GM12873 (cell line): ENCODE results near the gene ABHD6.

ENCODE experiments used
- CTCF ChIP-seq: IDR thresholded peaks from 2 replicates; pipeline ENCODE4 v1.5.1; 2012; ENCODE audit warnings: low read depth, mild to moderate bottlenecking, moderate library complexity, low read length, control low read depth; ENCODE audit not compliant: insufficient read depth; ENCODE audit errors: missing control alignments

The ABHD6 gene

DNA sequence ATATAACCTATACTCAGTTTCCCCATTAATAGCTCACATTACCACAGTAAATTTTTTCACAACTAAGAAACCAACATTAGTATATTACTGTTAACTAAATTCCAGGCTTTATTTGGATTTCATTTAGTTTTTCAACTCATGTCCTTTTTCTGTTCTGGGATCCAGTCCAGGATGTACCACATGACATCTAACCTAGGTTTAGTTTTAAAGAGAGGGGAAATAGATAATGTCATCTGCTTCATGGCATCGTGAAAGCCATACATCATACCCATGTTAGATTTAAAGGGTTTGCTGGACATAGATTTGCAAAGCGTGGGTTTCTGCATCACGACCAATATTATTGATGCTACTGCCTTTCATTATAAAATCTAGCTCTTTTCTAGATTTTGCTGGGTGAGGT lies 35.3 kb downstream of the ABHD6 start:
- no peak for TF ChIP-seq CTCF

- TF ChIP-seq CTCF, result no peak
These were observed 36.5 kb downstream of the ABHD6 start for GRCh38 chr3:58274027-58274614.

GRCh38 chr3:58281069-58281468 lies 43.5 kb downstream of the ABHD6 start:
- TF ChIP-seq CTCF, result no peak

GRCh38 chr3:58285334-58285733 lies 47.7 kb downstream of the ABHD6 start:
- no peak for TF ChIP-seq CTCF

- TF ChIP-seq CTCF, result no peak
These were observed 49.8 kb downstream of the ABHD6 start for GRCh38 chr3:58287354-58287753.

DNA sequence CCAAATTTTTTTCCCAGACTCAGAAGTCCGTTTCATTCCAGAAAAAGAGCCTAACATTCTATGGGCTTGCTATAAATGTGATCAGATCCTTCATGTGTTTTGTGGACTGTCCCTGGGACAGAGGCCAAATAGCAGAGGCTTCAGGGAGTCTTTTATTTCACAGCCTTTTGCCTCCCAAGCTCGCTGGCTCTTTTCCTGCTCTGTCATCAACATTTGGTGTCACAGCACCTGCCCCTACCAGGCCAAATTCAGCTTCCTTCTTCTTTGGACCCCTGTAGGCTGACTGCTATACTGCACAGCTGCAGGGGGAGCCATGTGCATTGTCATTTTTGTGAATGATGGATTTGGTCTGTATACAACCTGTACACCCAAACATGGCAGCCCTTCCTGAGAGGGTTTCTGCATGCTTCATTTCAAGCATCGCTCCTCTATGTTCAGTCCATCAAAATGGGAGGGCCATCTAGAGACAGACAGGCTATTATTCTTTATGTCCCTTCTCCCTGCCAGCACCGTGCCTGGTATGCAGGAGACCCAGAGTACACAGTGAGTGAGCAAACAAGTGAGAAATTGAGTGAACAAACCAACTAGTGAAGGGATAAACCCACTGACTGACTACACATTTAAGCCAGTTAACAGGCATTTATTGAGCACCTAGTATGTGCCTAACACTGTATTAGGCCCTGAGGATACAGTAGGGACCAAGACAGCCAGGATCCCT lies 50.6 kb downstream of the ABHD6 start:
- peak; percentile 36 for TF ChIP-seq CTCF

- TF ChIP-seq CTCF, result no peak
These were observed 54.2 kb downstream of the ABHD6 start for GRCh38 chr3:58291671-58292338.
